ENCODE measurements around the gene ARL8A. TPM values are rescaled to one million over a fixed set of nuclear protein-coding genes. Genes with fewer than 3 reads are reported as not detected.
"Not testable (repeated sequence)": the region's sequence is repeated elsewhere in the genome, so short reads cannot be mapped to it uniquely, and the experiment has no call there.

Gene ARL8A
- total and polyA plus RNA-seq, 4 donors = 8.4 to 25.7 (median 20.2) TPM

- TF ChIP-seq EGR1 (IDR thresholded peaks at IDR 0.05; ENCODE audit: low read depth in 2 of 2) = no peak
- no peak for TF ChIP-seq RXRA (IDR thresholded peaks at IDR 0.05)
- no peak for TF ChIP-seq GABPA (IDR thresholded peaks at IDR 0.05 in 1 of 2, conservative IDR thresholded peaks at IDR 0.05 in 1 of 2)
- TF ChIP-seq YY1 (IDR thresholded peaks at IDR 0.05) = no peak
- no peak for TF ChIP-seq SP1 (IDR thresholded peaks at IDR 0.05)
- 84% methylated on average over 3 of the region's 3 CpGs for WGBS
- no peak overlapping the region for H3K4me3 ChIP-seq (ENCODE audit: low read depth in 1 of 3, low read length in 3 of 3)
- no peaks in the 10 kb centered on the region for H3K27me3 ChIP-seq (ENCODE audit: control insufficient read depth in 4 of 4, insufficient read depth in 4 of 4, low read length in 3 of 4)
- no peaks in the 10 kb centered on the region for H3K9me3 ChIP-seq (ENCODE audit: control insufficient read depth in 4 of 4, low read length in 3 of 4)
- H3K36me3 ChIP-seq (ENCODE audit: control insufficient read depth in 4 of 4, insufficient read depth in 3 of 4, low read depth in 1 of 4, low read length in 3 of 4) = no peaks in the 10 kb centered on the region
- no peak overlapping the region for H3K9ac ChIP-seq (ENCODE audit: low read depth in 1 of 2, low read length in 2 of 2)
- H3K4me1 ChIP-seq (ENCODE audit: control insufficient read depth in 4 of 4, insufficient read depth in 4 of 4, low read length in 3 of 4) = peaks cover 7 to 24% (median 18%) of the 10 kb centered on the region in 4 donors
- no peak overlapping the region for H3K27ac ChIP-seq (ENCODE audit: low read depth in 1 of 2, low read length in 2 of 2)
- no peak for DNase-seq (ENCODE audit: low spot score)
Observed at GRCh38 chr1:202146993-202147392, 2.5 kb upstream of the ARL8A start.

GRCh38 chr1:202146279-202146678 is 1.7 kb upstream of the ARL8A start:
- Histone ChIP-seq H3K4me3 (ENCODE audit: low read depth in 1 of 3, low read length in 3 of 3) (no peak overlapping the region), H3K36me3 (ENCODE audit: control insufficient read depth in 4 of 4, insufficient read depth in 3 of 4, low read depth in 1 of 4, low read length in 3 of 4) (no peaks in the 10 kb centered on the region), H3K9ac (ENCODE audit: low read depth in 1 of 2, low read length in 2 of 2) (no peak overlapping the region), H3K27me3 (ENCODE audit: control insufficient read depth in 4 of 4, insufficient read depth in 4 of 4, low read length in 3 of 4) (no peaks in the 10 kb centered on the region), H3K27ac (ENCODE audit: low read depth in 1 of 2, low read length in 2 of 2) (no peak overlapping the region), H3K4me1 (ENCODE audit: control insufficient read depth in 4 of 4, insufficient read depth in 4 of 4, low read length in 3 of 4) (peaks cover 7 to 32% (median 19%) of the 10 kb centered on the region in 4 donors), H3K9me3 (ENCODE audit: control insufficient read depth in 4 of 4, low read length in 3 of 4) (no peaks in the 10 kb centered on the region)
- WGBS = 95% methylated on average over 5 of the region's 5 CpGs
- no peak for DNase-seq (ENCODE audit: low spot score)
- TF ChIP-seq FOXA1 (IDR thresholded peaks at IDR 0.05) (no peak), RXRA (IDR thresholded peaks at IDR 0.05) (no peak), HNF4A (conservative IDR thresholded peaks at IDR 0.05) (no peak), NR2F2 (IDR thresholded peaks at IDR 0.05) (no peak), REST (IDR thresholded peaks at IDR 0.05) (no peak), HNF4G (IDR thresholded peaks at IDR 0.05) (no peak)

- not testable (repeated sequence) for H3K27me3 ChIP-seq (ENCODE audit: control insufficient read depth in 4 of 4, insufficient read depth in 4 of 4, low read length in 3 of 4); H3K9me3 ChIP-seq (ENCODE audit: control insufficient read depth in 4 of 4, low read length in 3 of 4); H3K36me3 ChIP-seq (ENCODE audit: control insufficient read depth in 4 of 4, insufficient read depth in 3 of 4, low read depth in 1 of 4, low read length in 3 of 4); DNase-seq (ENCODE audit: low spot score); H3K27ac ChIP-seq (ENCODE audit: low read depth in 1 of 2, low read length in 2 of 2); H3K4me3 ChIP-seq (ENCODE audit: low read depth in 1 of 3, low read length in 3 of 3); H3K9ac ChIP-seq (ENCODE audit: low read depth in 1 of 2, low read length in 2 of 2)
- peaks cover 7 to 36% (median 21%) of the 10 kb centered on the region in 4 donors for H3K4me1 ChIP-seq (ENCODE audit: control insufficient read depth in 4 of 4, insufficient read depth in 4 of 4, low read length in 3 of 4)
- 96% methylated on average over 8 of the region's 8 CpGs for WGBS
Observed at GRCh38 chr1:202145744-202146140, 1.2 kb upstream of the ARL8A start.

GRCh38 chr1:202145068-202145743 is 669 bp upstream of the ARL8A start:
- Histone ChIP-seq H3K9ac (ENCODE audit: low read depth in 1 of 2, low read length in 2 of 2) (no peak overlapping the region), H3K27ac (ENCODE audit: low read depth in 1 of 2, low read length in 2 of 2) (peak overlapping the region; percentile 32 to 92), H3K4me3 (ENCODE audit: low read depth in 1 of 3, low read length in 3 of 3) (peak overlapping the region in 2 of 3 donors; percentile 46 to 91), H3K4me1 (ENCODE audit: control insufficient read depth in 4 of 4, insufficient read depth in 4 of 4, low read length in 3 of 4) (peaks cover 7 to 38% (median 21%) of the 10 kb centered on the region in 4 donors), H3K9me3 (ENCODE audit: control insufficient read depth in 4 of 4, low read length in 3 of 4) (no peaks in the 10 kb centered on the region), H3K36me3 (ENCODE audit: control insufficient read depth in 4 of 4, insufficient read depth in 3 of 4, low read depth in 1 of 4, low read length in 3 of 4) (no peaks in the 10 kb centered on the region), H3K27me3 (ENCODE audit: control insufficient read depth in 4 of 4, insufficient read depth in 4 of 4, low read length in 3 of 4) (no peaks in the 10 kb centered on the region)
- TF ChIP-seq HNF4G (IDR thresholded peaks at IDR 0.05) = no peak
- no peak for TF ChIP-seq EGR1 (IDR thresholded peaks at IDR 0.05; ENCODE audit: low read depth in 2 of 2)
- no peak for TF ChIP-seq JUND (IDR thresholded peaks at IDR 0.05)
- no peak for TF ChIP-seq REST (IDR thresholded peaks at IDR 0.05)
- no peak for TF ChIP-seq FOXA1 (IDR thresholded peaks at IDR 0.05)
- 32% methylated on average over 13 of the region's 13 CpGs for WGBS
- DNase-seq (ENCODE audit: low spot score) = no peak
